ENCODE measurements around the gene NFKBIE. TPM values are rescaled to one million over a fixed set of nuclear protein-coding genes. Genes with fewer than 3 reads are reported as not detected.

NFKBIE gene
- total RNA-seq, 1 experiment from 2014 or later: 9.7 TPM

DNA sequence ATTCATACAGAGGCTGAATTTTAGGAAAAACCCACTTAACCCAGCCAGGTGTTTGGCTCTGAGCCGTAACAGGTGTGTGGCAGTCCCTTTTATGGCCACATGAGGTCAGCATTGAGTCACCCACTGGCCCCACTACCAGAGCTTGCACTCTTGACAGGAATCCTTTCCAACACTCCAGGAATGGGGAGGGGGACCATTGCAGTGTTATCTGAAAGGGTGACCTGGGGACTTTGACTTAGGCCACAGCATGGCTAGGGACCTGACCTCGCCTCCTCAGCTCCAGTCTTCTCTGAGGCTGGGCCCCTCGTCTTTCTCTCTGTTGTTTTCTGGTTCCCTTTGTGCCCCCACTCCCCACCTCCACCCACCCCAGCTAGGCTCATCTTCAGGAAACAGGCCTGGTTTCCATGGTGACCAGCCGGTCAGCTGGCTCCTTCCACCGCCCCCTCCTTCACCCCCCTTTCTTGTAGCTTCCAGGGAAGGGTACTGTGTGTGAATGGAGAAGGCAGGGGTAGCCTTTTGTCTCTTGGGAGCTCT is 2.8 kb upstream of the NFKBIE start:
- no peak overlapping the region for H3K9ac ChIP-seq (ENCODE audit: extremely low read depth, insufficient read length, low read length)
- H3K27ac Mint-ChIP-seq: peak overlapping the region in 1 of 3 experiments; percentile 26; a peak in 2 of 7 replicates
- TF ChIP-seq CTCF (conservative IDR thresholded peaks at IDR 0.05): peak; percentile 96
- peak overlapping the region in 1 of 2 experiments; percentile 84; a peak in 2 of 5 replicates for H3K4me3 Mint-ChIP-seq
- DNase-seq: peak; percentile 86
- H3K9me3 Mint-ChIP-seq: no peaks in the 10 kb centered on the region; a peak in 1 of 5 replicates
- WGBS (ENCODE audit: extremely low coverage, insufficient read length, low lambda C conversion rate): no CpG with 5 or more reads among the region's 5 CpGs
- H4K91ac ChIP-seq (ENCODE audit: insufficient read length, low read depth, low read length): no peak overlapping the region
- no peak overlapping the region for H3K23ac ChIP-seq (ENCODE audit: insufficient read length, low read depth, low read length)
- H3K4ac ChIP-seq (ENCODE audit: low read depth, low read length): no peak overlapping the region
- peaks cover 7% of the 10 kb centered on the region; the same call in 1 of the 2 replicates for H3K27me3 ChIP-seq (ENCODE audit: insufficient read depth, low read length)
- H2AFZ ChIP-seq (ENCODE audit: low read length): no peak overlapping the region
- peaks cover 12% of the 10 kb centered on the region; the same call in 1 of the 2 replicates for H3K4me1 ChIP-seq (ENCODE audit: insufficient read depth, low read length)
- peaks cover 24% of the 10 kb centered on the region for H3K27me3 Mint-ChIP-seq (ENCODE audit: low read depth)
- H3K36me3 Mint-ChIP-seq (ENCODE audit: insufficient read depth in 1 of 3, low read depth in 3 of 3): no peaks in the 10 kb centered on the region; a peak in 1 of 7 replicates
- no peak overlapping the region for H4K8ac ChIP-seq (replicated peaks; ENCODE audit: insufficient read length, low read depth, low read length)
- H3K18ac ChIP-seq (ENCODE audit: insufficient read length, low read depth, low read length): no peak overlapping the region
- H2BK15ac ChIP-seq (ENCODE audit: low read depth, low read length): no peak overlapping the region
- H3K4me2 ChIP-seq (ENCODE audit: insufficient read depth, insufficient read length, low read length): no peak overlapping the region
- no peak overlapping the region for H3T11ph ChIP-seq (ENCODE audit: low read length)
- H4K20me1 ChIP-seq (ENCODE audit: control insufficient read depth, insufficient read depth, insufficient read length): no peaks in the 10 kb centered on the region
- no peaks in the 10 kb centered on the region for H3K9me3 ChIP-seq (ENCODE audit: control insufficient read depth, low read depth, low read length)
- no peak overlapping the region for H2BK20ac ChIP-seq (ENCODE audit: low read depth, low read length, poor library complexity, severe bottlenecking)
- H3K4me1 Mint-ChIP-seq: peaks cover 38 to 56% of the 10 kb centered on the region in 2 experiments
- H3K79me1 ChIP-seq (ENCODE audit: insufficient read depth, low read depth, low read length, poor library complexity, severe bottlenecking): no peaks in the 10 kb centered on the region
- H2BK12ac ChIP-seq (ENCODE audit: insufficient read length, low read depth, low read length): no peak overlapping the region
- H3K79me2 ChIP-seq (ENCODE audit: insufficient read depth, low read length): no peaks in the 10 kb centered on the region
- H2AK5ac ChIP-seq (ENCODE audit: insufficient read length, low read length): no peak overlapping the region
- H2BK5ac ChIP-seq (ENCODE audit: insufficient read length, low read length): no peak overlapping the region
- H4K5ac ChIP-seq (ENCODE audit: insufficient read length, low read depth, low read length): no peak overlapping the region
- H3K56ac ChIP-seq (ENCODE audit: insufficient read length, low read depth, low read length): no peak overlapping the region
- H3K14ac ChIP-seq (ENCODE audit: insufficient read depth, low read length): no peak overlapping the region
- H2BK120ac ChIP-seq (ENCODE audit: low read depth, low read length, poor library complexity, severe bottlenecking): no peak overlapping the region
- no peak overlapping the region for H3K27ac ChIP-seq (ENCODE audit: insufficient read length, low read depth, low read length)
- peaks cover 20% of the 10 kb centered on the region for H3K23me2 ChIP-seq (ENCODE audit: insufficient read length, low read depth, low read length, poor library complexity, severe bottlenecking)

Data from H9 (cell line).